Tibial artery (tissue), 4 donors: ENCODE measurements around the gene SAMD8.
"Not testable (repeated sequence)": the region's sequence is repeated elsewhere in the genome, so short reads cannot be mapped to it uniquely, and the experiment has no call there.

Experiments used
- DNase-seq, 2 donors: peaks; one replicate each; pipeline ENCODE4 v3.0.0-alpha.2; 2019
- H3K27ac ChIP-seq, 2 donors: fragments of 200-600 bp; sonication (generic) in 1 of 2; 1 replicate in 1 of 2; 2 replicates in 1 of 2; pipeline ENCODE4 v1.5.1; 2018 to 2019; ENCODE audit warnings: mild to moderate bottlenecking in 1 of 2
- H3K27me3 ChIP-seq, 2 donors: fragments of 200-600 bp; sonication (generic) in 1 of 2; one replicate each; pipeline versions ENCODE4 v1.5.1 to v1.6.0; 2016 to 2019
- H3K36me3 ChIP-seq, 3 donors: fragments of 200-600 bp; sonication (generic) in 2 of 3; one replicate each; pipeline ENCODE4 v1.5.1; 2016 to 2019; ENCODE audit warnings: mild to moderate bottlenecking in 2 of 3
- H3K4me1 ChIP-seq, 4 donors: fragments of 200-600 bp; sonication (generic) in 2 of 4; 1 replicate in 3 of 4; 2 replicates in 1 of 4; pipeline ENCODE4 v1.5.1; 2016 to 2019
- H3K4me3 ChIP-seq, 2 donors: fragments of 200-600 bp; sonication (generic) in 1 of 2; 1 replicate in 1 of 2; 2 replicates in 1 of 2; pipeline ENCODE4 v1.5.1; 2018 to 2019; ENCODE audit warnings: mild to moderate bottlenecking in 2 of 2
- H3K9me3 ChIP-seq, 3 donors: fragments of 200-600 bp; sonication (generic) in 1 of 3; one replicate each; pipeline ENCODE4 v1.5.1; 2016 to 2019
- CTCF ChIP-seq, 2 experiments: fragments of 200-600 bp in 1 of 2; fragments of 450-650 bp in 1 of 2; IDR thresholded peaks; one replicate each; pipeline ENCODE4 v1.5.1; 2017 to 2019; ENCODE audit warnings: antibody characterized with exemption in 2 of 2, mild to moderate bottlenecking in 1 of 2, moderate library complexity in 1 of 2
- intact Hi-C: fragments of 100-400 bp; cut with DNase I; formaldehyde crosslinking; loops from one replicate; pipeline ENCODE4 v1.15.0; 2023; ENCODE audit warnings: low total_unique reads

The SAMD8 gene

GRCh38 chr10:75195035-75195763 is 83.7 kb downstream of the SAMD8 start:
- Histone ChIP-seq H3K27ac (no peak overlapping the region), H3K4me1 (peaks cover 0 to 15% (median 4%) of the 10 kb centered on the region in 4 donors), H3K27me3 (no peaks in the 10 kb centered on the region), H3K36me3 (no peaks in the 10 kb centered on the region), H3K4me3 (no peak overlapping the region), H3K9me3 (no peaks in the 10 kb centered on the region)
- intact Hi-C loops, result no loop called here
- peak in 1 of 2 donors; percentile 3 for DNase-seq
- no peak for TF ChIP-seq CTCF (IDR thresholded peaks at IDR 0.05)

- peak in 1 of 2 donors; percentile 28 for DNase-seq
- Histone ChIP-seq H3K4me1 (peaks cover 0 to 6% (median 0%) of the 10 kb centered on the region in 4 donors), H3K36me3 (no peaks in the 10 kb centered on the region), H3K27ac (no peak overlapping the region), H3K27me3 (no peaks in the 10 kb centered on the region), H3K4me3 (no peak overlapping the region), H3K9me3 (no peaks in the 10 kb centered on the region)
- TF ChIP-seq CTCF (IDR thresholded peaks at IDR 0.05), result no peak
- intact Hi-C loops, result no loop called here
Observed at GRCh38 chr10:75197066-75197465, 85.6 kb downstream of the SAMD8 start.

GRCh38 chr10:75197906-75198305 is 86.5 kb downstream of the SAMD8 start:
- H3K27me3 ChIP-seq, result no peaks in the 10 kb centered on the region
- intact Hi-C loops, result no loop called here
- no peak overlapping the region for H3K27ac ChIP-seq
- H3K9me3 ChIP-seq, result no peaks in the 10 kb centered on the region
- DNase-seq, result peak in 1 of 2 donors; percentile 31
- no peaks in the 10 kb centered on the region for H3K36me3 ChIP-seq
- H3K4me1 ChIP-seq, result peaks cover 0 to 8% (median 6%) of the 10 kb centered on the region in 4 donors
- no peak overlapping the region for H3K4me3 ChIP-seq
- TF ChIP-seq CTCF (IDR thresholded peaks at IDR 0.05), result no peak

- not testable (repeated sequence) for H3K9me3 ChIP-seq, DNase-seq, H3K27me3 ChIP-seq, H3K36me3 ChIP-seq, H3K4me3 ChIP-seq, H3K27ac ChIP-seq
- peaks cover 0 to 14% (median 9%) of the 10 kb centered on the region in 4 donors for H3K4me1 ChIP-seq
- intact Hi-C loops, result loop anchor here (10.0 kb wide), 1 partner anchor 85 kb away; the partner anchor contains the start of gene SAMD8
Observed at GRCh38 chr10:75199949-75200348, 88.5 kb downstream of the SAMD8 start.

GRCh38 chr10:75201793-75202307 is 90.4 kb downstream of the SAMD8 start:
- no peaks in the 10 kb centered on the region for H3K27me3 ChIP-seq
- no peak overlapping the region for H3K4me3 ChIP-seq
- H3K27ac ChIP-seq, result peak overlapping the region; percentile 52 to 68
- peak in 1 of 2 donors; percentile 46 for DNase-seq
- no peaks in the 10 kb centered on the region for H3K9me3 ChIP-seq
- no peak for TF ChIP-seq CTCF (IDR thresholded peaks at IDR 0.05)
- intact Hi-C loops, result loop anchor here (10.0 kb wide), 1 partner anchor 87 kb away; the partner anchor contains the start of gene SAMD8
- H3K36me3 ChIP-seq, result no peaks in the 10 kb centered on the region
- H3K4me1 ChIP-seq, result peaks cover 0 to 14% (median 9%) of the 10 kb centered on the region in 4 donors
